Measurements from ENCODE around the gene OR52M1.
"Not testable (repeated sequence)": the region's sequence is repeated elsewhere in the genome, so short reads cannot be mapped to it uniquely, and the experiment has no call there.

- not testable (repeated sequence) for TF ChIP-seq CTCF, POLR2A (IDR thresholded peaks at IDR 0.05)
Measured at GRCh38 chr11:4531686-4532085, 13.3 kb upstream of the OR52M1 start.
